NCI-H2227 (cell line): ENCODE data around the gene ZBTB16.

Source experiments
- DNase-seq: peaks from one replicate; lab custom pipeline; 2025; ENCODE audit not compliant: unreplicated experiment; lab: John Stamatoyannopoulos, UW

ZBTB16 gene

DNA sequence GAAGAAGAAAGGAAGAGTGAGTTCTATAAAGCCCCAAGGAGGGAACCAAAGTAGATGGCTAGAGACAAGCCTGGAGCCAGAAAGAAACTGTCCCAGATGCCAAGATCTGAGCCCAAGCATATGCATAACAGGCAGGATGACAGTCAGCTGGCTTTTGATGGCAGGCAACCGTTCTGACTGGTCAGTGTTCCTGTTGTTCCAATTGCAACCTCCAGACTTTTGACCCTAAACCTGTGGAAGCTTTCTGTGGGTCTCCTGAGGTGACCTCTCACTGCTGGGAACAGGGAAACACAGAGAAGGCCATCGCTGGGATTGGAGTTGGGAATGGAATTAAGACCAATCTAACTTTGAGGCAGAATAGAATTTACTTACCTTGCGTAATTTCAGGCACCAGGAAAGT lies 215.1 kb downstream of the ZBTB16 start:
- DNase-seq = no peak

GRCh38 chr11:114275280-114275679 lies 215.8 kb downstream of the ZBTB16 start:
- DNase-seq = no peak

- DNase-seq = no peak
Observed at GRCh38 chr11:114276077-114276476, 216.6 kb downstream of the ZBTB16 start.

- DNase-seq = no peak
Observed at GRCh38 chr11:114277637-114278341, 218.3 kb downstream of the ZBTB16 start.

DNA sequence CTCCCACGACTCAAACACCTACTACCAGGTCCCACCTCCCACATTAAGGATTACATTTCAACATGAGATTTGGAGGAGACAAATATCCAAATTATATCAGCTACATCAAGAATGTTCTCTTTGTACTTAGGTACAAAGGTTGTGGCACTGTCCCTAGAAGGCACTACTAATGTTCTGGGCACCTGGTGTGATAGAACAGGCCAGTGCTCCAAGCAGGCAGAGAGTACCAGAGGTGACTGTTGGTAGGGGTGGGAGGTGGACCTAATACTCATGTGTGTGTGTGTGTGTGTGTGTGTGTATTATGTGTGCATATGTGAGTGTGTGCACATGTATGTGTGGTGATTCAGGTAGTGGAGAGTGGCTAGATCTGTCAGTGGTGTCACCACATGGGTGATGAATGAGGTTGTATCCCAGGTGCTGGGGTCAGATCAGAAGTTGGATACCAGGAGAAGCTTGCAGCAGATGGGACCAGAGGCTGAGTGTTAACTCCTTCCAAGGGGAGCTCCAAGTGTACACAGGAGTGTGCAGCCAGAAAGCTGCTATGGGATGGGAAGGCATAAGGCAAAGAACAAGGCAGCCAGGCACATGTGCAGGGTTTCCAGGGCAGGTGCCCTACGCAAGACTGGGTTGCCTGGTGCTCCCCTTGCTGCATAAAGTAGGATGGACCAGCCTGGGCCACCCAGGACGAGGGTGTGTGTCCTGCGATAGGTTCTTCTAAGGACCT lies 219.0 kb downstream of the ZBTB16 start:
- no peak for DNase-seq

DNA sequence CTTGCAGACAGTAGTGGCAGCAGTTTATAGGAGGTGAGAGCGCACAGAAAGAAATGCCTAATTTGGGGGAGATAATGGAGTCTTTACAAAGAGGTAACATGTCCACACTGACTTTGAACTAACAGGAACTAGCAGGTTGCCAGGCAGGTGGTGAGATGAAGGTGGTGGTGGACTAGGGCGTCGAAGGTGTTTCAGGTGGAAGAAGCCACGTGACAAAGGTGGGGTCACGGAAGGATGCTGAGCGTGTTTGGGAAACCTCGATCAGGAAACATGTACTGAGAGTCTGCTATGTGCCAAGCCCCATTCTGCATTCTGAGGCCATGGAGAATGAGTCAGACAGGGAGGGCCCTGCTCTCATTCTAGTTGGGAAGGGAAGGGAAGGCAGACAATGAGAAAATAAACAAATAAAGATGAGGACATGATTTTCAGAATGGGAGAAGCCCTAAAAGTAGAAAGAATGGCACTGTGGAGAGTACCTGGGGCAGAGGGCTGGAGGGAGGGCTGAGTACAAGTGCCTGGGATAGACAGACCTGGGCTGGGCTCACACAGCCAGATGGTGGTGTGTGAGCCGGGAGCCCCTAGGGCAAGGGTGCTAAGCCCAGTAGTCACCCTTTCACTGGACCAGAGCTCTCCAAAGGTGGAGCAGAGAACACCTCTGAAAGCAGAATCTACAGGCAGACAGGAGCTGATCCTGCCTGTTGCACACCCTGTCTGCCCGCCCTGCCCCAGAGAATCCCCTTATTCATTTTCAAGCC lies 220.5 kb downstream of the ZBTB16 start:
- DNase-seq = no peak

GRCh38 chr11:114280696-114281095 lies 221.2 kb downstream of the ZBTB16 start:
- peak; percentile 75 for DNase-seq

- no peak for DNase-seq
Observed at GRCh38 chr11:114281388-114281956, 222.0 kb downstream of the ZBTB16 start.

DNA sequence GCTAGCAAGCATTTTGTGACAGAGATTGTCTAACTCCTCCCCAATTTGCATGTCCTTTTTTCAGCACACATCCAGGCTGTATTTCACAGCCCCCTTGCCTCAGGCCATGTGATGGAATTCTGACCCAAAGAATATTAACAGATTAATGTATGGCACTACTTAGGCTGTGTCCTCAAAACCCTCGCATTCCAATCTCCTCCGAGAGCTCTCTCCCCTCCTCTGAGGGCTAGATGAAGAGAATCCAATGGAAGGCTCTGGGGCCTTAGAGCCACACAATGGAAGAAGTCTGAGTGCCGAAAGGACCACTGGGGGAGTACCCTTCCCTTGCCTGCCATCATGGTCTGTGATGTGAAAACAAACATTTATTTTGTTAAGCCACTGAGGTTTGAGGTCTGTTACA lies 223.0 kb downstream of the ZBTB16 start:
- no peak for DNase-seq

DNA sequence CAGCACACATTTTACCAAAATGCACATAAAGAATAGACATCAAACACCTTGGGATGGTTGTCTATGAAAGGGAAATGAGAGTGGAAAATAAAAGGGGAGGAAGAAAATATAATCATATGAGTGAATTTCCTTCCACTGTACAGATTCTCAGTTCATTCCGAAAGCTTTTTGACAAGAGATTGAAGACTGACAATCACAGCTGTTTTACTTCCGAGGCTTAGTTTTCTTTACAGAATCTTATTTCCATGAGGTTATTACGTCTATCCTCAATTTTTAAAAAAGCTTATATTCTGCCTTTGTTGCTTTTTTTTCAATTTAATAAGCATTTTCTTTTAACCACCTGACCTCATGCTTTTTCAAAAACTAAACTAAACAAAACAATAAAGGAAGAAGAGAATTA lies 223.9 kb downstream of the ZBTB16 start:
- no peak for DNase-seq

DNA sequence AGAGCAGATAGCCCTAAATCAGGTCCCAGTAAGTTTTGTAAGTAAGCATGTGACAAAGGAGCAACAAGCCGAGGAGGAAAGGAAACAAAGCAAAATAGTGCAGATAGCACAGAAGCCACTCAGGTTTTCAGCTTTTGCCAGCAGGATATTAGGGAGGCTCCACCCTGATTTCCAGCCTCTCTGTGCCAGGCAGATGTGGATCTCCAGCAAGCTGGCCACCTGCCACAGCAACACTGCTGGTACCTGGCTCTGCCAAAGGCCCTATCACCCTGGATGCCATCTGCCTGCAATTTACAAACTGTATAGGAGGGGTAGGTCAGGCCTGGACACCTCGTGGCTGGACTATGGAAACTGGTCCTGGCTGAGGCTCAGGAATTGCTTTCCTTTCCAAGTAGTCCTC lies 224.5 kb downstream of the ZBTB16 start:
- no peak for DNase-seq

- DNase-seq = no peak
Observed at GRCh38 chr11:114284914-114285313, 225.4 kb downstream of the ZBTB16 start.

DNA sequence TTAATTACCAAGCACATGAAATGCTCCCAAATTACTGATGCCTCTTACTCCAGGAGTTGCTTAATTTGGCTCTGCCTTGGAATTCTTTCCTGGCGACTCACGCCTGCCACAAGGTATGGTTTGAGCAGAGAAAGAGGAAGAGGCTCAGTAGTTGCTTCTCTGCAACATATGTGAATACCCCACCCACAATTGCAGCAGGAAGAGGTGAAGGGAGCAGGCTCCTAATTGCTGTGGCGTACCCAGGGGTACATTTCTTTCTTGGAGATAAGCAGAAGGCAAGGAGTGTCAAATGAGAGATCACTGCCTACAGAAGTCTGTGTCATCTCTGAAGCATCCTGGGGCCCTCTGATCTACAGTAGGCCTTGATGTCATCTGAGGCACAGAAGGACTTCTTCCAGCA lies 226.1 kb downstream of the ZBTB16 start:
- DNase-seq = no peak

GRCh38 chr11:114286229-114286628 lies 226.7 kb downstream of the ZBTB16 start:
- DNase-seq = no peak

DNA sequence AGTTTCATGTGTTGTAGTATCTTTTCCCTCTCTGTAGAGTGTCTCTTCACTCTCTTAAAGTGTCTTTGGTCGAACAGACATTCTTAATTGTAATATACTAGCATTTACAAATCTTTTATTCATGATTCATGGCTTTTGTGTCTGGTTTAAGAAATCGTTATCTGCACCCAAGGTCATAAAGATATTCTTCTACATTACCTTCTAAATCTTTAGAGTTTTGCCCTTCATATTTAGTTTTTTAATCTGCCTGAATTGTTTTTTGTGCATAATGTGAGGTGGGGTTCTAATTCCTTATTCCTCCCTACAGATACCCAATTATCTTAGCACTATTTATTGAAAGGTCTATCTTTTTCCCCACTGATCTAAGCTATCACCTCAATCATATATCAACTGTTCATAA lies 227.6 kb downstream of the ZBTB16 start:
- DNase-seq = no peak

DNA sequence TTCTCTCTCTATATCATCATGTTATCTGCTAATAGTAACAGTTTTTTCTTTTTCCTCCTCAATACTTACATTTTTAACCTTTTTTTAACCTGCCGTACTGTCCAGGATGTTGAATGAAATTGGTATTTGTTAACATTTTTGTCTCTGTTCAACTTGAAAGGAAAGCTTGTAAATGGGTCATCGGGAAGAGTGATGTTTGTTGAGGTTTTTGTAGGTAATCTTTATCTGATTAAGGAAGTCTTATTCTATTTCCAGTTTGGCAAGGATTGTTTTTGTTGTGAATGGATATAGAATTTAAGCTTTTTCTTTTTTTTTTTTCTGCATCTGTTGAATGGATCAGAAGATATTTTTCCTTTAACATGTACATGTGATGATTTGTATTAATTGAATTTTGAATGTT lies 228.6 kb downstream of the ZBTB16 start:
- DNase-seq = no peak

DNA sequence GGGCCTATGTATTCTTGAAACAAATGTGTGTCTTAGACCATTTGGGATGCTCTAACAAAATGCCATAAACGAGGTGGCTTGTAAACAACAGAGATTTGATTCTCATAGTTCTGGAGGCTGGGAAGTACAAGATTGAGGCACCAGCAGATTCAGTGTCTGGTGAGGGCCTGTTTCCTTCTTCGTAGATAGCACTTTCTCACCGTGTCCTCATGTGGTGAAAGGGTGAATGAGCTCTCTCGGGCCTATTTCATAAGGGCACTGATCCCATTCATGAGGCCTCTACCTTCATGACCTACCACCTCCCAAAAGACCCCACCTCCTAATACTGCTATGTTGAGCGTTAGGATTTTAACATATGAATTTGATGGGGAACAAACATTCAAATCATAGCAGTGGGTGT lies 230.3 kb downstream of the ZBTB16 start:
- DNase-seq = no peak

DNA sequence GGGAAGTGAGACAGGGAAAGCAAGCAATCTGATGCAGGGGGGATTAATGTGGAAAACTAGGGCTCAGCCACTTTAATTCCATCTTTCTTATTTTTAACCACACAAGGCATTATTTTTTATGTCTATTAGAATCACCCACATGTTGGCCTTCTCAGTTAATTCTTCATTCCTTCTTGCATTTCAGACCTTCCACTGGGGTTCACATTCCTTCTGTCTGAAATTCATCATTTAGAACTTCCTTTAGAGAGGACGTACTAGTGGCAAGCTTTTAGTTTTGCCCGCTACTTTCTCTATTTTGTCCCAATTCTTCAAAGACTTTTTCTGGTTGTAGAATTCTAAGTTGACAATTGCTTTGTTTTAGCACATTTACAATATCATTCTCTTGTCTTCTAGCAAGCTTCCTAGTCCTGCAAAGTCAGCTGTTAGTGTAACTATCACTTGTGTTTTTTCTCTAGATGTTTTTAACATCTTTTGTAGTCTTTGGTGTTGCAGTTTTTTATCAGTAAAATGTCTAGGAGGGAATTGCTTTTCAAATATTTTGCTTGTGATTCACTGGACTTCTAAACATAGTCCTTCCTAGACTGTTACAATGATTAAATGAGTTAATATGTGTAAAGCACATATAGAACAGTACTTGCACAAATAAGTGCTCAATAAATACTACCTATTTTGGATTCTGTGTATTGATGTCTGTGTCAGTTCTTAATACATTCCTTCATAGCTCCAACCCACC lies 231.2 kb downstream of the ZBTB16 start:
- DNase-seq = no peak

DNA sequence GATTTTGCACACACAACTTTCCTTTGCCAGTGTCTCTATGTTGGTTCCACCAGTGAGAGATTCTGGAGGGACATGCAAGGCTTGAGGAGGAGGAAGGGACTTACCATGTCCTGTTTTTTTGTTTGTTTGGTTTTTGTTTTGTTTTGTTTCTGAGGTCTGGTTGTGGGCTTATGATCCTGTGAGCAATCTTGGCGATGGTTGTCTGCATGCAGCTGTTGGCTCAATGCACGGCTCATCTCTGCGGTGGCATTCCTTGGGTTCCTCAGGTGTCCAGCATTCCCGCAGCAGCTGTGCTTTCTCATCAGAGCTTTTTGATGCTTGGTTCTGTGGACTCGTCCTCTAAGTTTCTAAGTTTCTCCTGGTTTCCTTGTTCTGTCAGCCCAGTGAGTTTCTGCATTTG lies 231.9 kb downstream of the ZBTB16 start:
- DNase-seq = no peak

DNA sequence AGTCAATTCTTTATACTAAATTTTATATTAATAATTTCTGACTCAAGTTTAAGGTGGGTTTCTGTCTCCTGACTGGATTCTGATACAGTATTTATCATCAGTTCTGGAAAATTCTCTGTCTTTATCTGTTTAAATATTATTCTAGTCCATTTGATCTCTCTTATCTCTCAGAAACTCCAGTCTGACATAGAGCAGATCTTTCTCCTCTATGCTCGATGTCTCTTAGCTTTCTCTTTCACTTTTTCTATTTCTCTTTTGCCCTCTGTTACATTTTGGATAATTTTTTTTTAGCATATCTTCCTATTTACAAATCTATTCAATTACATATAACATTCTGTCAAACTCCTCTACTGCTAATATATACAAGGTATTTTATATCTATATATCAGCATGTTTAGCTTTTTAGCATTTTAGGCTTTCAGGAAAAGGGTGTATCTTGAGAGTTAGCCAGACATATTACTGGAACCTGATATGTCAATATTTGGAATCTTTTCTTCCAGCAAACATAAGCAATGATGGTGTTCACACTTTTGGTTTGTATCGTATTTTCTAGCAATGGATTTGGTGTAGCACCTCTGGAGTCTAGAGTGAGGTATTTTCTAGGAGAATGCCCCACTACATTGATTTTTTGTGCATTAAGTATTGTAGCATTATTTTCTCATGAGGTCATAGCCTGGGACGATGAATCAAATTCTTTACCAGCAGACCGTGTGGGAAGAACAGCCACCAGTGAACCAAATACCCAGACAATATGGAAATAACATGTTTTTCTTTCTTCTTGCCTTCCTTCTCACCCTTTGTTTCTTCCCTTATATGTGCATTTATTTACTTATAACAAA lies 232.6 kb downstream of the ZBTB16 start:
- DNase-seq = no peak
